ENCODE results near the gene CXXC5. TPM values are rescaled to one million over a fixed set of nuclear protein-coding genes. Genes with fewer than 3 reads are reported as not detected.
A peak's percentile ranks its signal among the peaks of the same experiment; 100 is the strongest.

CXXC5 gene
- total RNA-seq, 1 donor from 2014 or later, result 88.2 TPM

GRCh38 chr5:139659695-139660101, 11.5 kb downstream of the CXXC5 start:
- TF ChIP-seq, protein P1, sequence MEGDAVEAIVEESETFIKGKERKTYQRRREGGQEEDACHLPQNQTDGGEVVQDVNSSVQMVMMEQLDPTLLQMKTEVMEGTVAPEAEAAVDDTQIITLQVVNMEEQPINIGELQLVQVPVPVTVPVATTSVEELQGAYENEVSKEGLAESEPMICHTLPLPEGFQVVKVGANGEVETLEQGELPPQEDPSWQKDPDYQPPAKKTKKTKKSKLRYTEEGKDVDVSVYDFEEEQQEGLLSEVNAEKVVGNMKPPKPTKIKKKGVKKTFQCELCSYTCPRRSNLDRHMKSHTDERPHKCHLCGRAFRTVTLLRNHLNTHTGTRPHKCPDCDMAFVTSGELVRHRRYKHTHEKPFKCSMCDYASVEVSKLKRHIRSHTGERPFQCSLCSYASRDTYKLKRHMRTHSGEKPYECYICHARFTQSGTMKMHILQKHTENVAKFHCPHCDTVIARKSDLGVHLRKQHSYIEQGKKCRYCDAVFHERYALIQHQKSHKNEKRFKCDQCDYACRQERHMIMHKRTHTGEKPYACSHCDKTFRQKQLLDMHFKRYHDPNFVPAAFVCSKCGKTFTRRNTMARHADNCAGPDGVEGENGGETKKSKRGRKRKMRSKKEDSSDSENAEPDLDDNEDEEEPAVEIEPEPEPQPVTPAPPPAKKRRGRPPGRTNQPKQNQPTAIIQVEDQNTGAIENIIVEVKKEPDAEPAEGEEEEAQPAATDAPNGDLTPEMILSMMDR (IDR thresholded peaks at IDR 0.05; ENCODE audit: unreplicated experiment), result no peak
- Mint-ChIP-seq H3K36me3 (ENCODE audit: insufficient read depth) (no peaks in the 10 kb centered on the region), H3K4me1 (ENCODE audit: low read depth) (peaks cover 50% of the 10 kb centered on the region), H3K27ac (peak overlapping the region; percentile 73), H3K27me3 (no peaks in the 10 kb centered on the region), H3K4me3 (ENCODE audit: low read depth) (no peak overlapping the region), H3K9me3 (ENCODE audit: low read depth) (no peaks in the 10 kb centered on the region)
- no peak for DNase-seq (ENCODE audit: low spot score, unreplicated experiment)

DNA sequence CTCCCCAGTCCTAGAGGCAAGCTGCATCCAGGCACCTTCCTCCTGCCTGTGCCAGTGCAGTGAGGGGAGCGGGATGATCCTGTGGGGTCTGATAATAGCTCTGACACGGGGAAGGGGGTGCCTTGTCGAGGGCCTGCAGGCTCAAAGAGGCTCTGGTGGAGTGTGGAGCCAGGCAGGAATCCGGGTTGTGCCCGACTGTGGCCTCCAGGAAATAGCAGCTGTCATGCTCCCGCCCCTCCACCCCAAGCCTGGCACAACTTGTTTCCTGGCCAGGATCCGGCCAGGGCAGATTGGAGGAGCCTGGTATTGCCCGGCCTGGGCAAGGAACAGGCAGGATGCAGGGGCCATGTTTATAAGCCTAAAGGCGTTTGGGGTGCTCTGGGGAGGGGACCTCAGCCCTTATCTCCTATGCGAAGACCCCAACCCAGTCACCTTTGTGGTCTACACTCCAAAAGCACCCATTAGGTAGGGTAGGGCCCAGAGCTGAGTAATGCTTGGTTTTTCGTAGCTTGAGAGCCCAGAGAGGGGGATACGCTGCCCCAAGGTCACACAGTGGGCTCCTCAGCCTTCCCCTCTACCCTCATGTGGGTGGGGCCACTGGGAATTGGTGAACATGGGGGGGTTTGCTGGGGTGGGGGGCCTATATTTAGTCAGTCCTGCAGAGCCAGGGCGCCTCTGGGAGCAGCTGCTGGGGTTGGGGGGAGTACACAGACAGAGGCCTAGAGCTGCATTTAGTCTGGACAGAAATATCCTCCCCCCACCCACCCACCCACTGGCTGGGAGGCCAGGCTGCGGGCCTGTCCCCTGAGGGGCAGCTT, 12.2 kb downstream of the CXXC5 start:
- TF ChIP-seq, protein P1 (IDR thresholded peaks at IDR 0.05; ENCODE audit: unreplicated experiment), result no peak
- DNase-seq (ENCODE audit: low spot score, unreplicated experiment), result no peak
- H3K27me3 Mint-ChIP-seq, result no peaks in the 10 kb centered on the region
- peaks cover 44% of the 10 kb centered on the region for H3K4me1 Mint-ChIP-seq (ENCODE audit: low read depth)
- H3K36me3 Mint-ChIP-seq (ENCODE audit: insufficient read depth), result no peaks in the 10 kb centered on the region
- H3K4me3 Mint-ChIP-seq (ENCODE audit: low read depth), result no peak overlapping the region
- H3K9me3 Mint-ChIP-seq (ENCODE audit: low read depth), result no peaks in the 10 kb centered on the region
- H3K27ac Mint-ChIP-seq, result peak overlapping the region; percentile 73

- no peaks in the 10 kb centered on the region for H3K36me3 Mint-ChIP-seq (ENCODE audit: insufficient read depth)
- H3K4me3 Mint-ChIP-seq (ENCODE audit: low read depth), result no peak overlapping the region
- H3K9me3 Mint-ChIP-seq (ENCODE audit: low read depth), result no peaks in the 10 kb centered on the region
- TF ChIP-seq, protein P1 (IDR thresholded peaks at IDR 0.05; ENCODE audit: unreplicated experiment), result no peak
- no peak for DNase-seq (ENCODE audit: low spot score, unreplicated experiment)
- H3K27ac Mint-ChIP-seq, result peak overlapping the region; percentile 76
- H3K27me3 Mint-ChIP-seq, result no peaks in the 10 kb centered on the region
- H3K4me1 Mint-ChIP-seq (ENCODE audit: low read depth), result peaks cover 38% of the 10 kb centered on the region
Measured at GRCh38 chr5:139660923-139661814, 13.0 kb downstream of the CXXC5 start.

DNA sequence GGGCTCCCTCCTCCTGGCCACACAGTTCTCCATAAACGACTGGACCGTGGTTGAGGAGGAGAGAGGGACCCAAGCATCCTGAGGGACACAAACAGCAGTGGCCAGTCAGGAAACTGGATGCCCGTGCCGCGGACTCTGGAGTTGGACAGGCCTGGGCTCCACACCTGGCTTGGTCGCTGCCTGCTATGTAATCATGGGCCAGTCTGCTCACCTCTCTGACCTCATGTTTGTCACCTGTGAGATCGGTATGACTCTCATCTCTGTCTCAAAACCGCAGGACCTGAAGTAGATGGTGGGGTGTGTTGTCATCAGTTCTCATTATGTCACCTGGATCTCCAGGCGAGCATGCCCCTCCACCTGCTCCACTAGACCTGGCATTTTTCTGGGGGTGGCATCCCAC, 14.5 kb downstream of the CXXC5 start:
- H3K27me3 Mint-ChIP-seq, result no peaks in the 10 kb centered on the region
- no peaks in the 10 kb centered on the region for H3K9me3 Mint-ChIP-seq (ENCODE audit: low read depth)
- no peak overlapping the region for H3K4me3 Mint-ChIP-seq (ENCODE audit: low read depth)
- TF ChIP-seq, protein P1 (IDR thresholded peaks at IDR 0.05; ENCODE audit: unreplicated experiment), result no peak
- no peak overlapping the region for H3K27ac Mint-ChIP-seq
- DNase-seq (ENCODE audit: low spot score, unreplicated experiment), result no peak
- H3K4me1 Mint-ChIP-seq (ENCODE audit: low read depth), result peaks cover 31% of the 10 kb centered on the region
- H3K36me3 Mint-ChIP-seq (ENCODE audit: insufficient read depth), result no peaks in the 10 kb centered on the region
